Kidney (tissue), 14 donors: Measurements from ENCODE around the gene STEAP1B. TPM values are rescaled to one million over a fixed set of nuclear protein-coding genes. Genes with fewer than 3 reads are reported as not detected.

Experiments
- DNase-seq, 5 donors: peaks; one replicate each; pipeline ENCODE4 v3.0.0-alpha.2; 2013 to 2020
- FAIRE-seq: peaks from 2 replicates; lab custom pipeline; 2012; peaks lifted over from hg19 to GRCh38; lab: Jason Lieb, UNC
- H3K27ac ChIP-seq, 2 donors: one replicate each; pipeline ENCODE4 v1.7.0; 2013; ENCODE audit warnings: low read depth in 2 of 2, low read length in 2 of 2, inconsistent platforms in 1 of 2
- H3K27me3 ChIP-seq: one replicate; pipeline ENCODE4 v1.7.1; 2013; ENCODE audit warnings: low read length, inconsistent platforms; ENCODE audit not compliant: control insufficient read depth, insufficient read depth
- H3K36me3 ChIP-seq, 3 donors: one replicate each; pipeline versions ENCODE4 v1.7.0 to v1.7.1; 2013; ENCODE audit warnings: low read length in 3 of 3, control low read depth in 1 of 3, inconsistent platforms in 1 of 3; ENCODE audit not compliant: insufficient read depth in 3 of 3, control insufficient read depth in 2 of 3
- H3K4me1 ChIP-seq, 3 donors: one replicate each; pipeline versions ENCODE4 v1.7.0 to v1.7.1; 2013; ENCODE audit warnings: low read length in 3 of 3, inconsistent platforms in 1 of 3, low read depth in 1 of 3; ENCODE audit not compliant: control insufficient read depth in 2 of 3, insufficient read depth in 2 of 3
- H3K4me3 ChIP-seq, 3 donors: one replicate each; pipeline versions ENCODE4 v1.7.0 to v1.8.1; 2013; ENCODE audit warnings: low read length in 3 of 3, control low read depth in 1 of 3, inconsistent platforms in 1 of 3
- H3K9ac ChIP-seq, 3 donors: one replicate each; pipeline versions ENCODE4 v1.7.0 to v1.7.1; 2013; ENCODE audit warnings: low read length in 3 of 3, control low read depth in 1 of 3, inconsistent platforms in 1 of 3
- H3K9me3 ChIP-seq, 3 donors: one replicate each; pipeline versions ENCODE4 v1.7.0 to v1.7.1; 2013; ENCODE audit warnings: low read length in 3 of 3, control low read depth in 1 of 3, inconsistent platforms in 1 of 3; ENCODE audit not compliant: control insufficient read depth in 2 of 3, insufficient read depth in 1 of 3
- intact Hi-C: fragments of 100-400 bp; cut with DNase I; formaldehyde crosslinking; loops from one replicate; pipeline ENCODE4 v1.11.1; 2022
- polyA plus RNA-seq: library from polyadenylated mRNA; stranded (reverse); fragments of 350-450 nt; fragmentation: Illumina TruSeq; extraction: RNeasy Lipid Tissue Mini Kit (QIAGEN cat#74804); gene quantifications from one replicate; pipeline ENCODE4 v1.2.3, GENCODE V29; 2014; ENCODE audit warnings: low read depth, low replicate concordance; ENCODE audit not compliant: insufficient read depth
- total RNA-seq: library from RNA; stranded (reverse); fragmentation: NEBNext Ultra II Directional; extraction: Animal tissue kit (Norgen Biotek cat#: 25700); gene quantifications from one replicate; pipeline ENCODE4 v1.2.1, GENCODE V29; 2021
- TF ChIP-seq, protein P1 (sequence below): IDR thresholded peaks from 3 replicates; pipeline ENCODE4 v1.5.1; 2012; ENCODE audit warnings: mild to moderate bottlenecking, moderate library complexity, borderline replicate concordance; ENCODE audit not compliant: insufficient read depth; ENCODE audit errors: extremely low read depth
- donor health status: control.
- donor health status: control.
- donor health status: control.
- donor health status: control.
- donor health status: control.
- donor health status: DM: yes; HTN: yes; CAD: no.
- donor health status: Normal renal cell carcinoma (clear cell type).

Gene STEAP1B
- total and polyA plus RNA-seq, 2 donors from 2014 or later, result 0.79 TPM; not detected in 1

DNA sequence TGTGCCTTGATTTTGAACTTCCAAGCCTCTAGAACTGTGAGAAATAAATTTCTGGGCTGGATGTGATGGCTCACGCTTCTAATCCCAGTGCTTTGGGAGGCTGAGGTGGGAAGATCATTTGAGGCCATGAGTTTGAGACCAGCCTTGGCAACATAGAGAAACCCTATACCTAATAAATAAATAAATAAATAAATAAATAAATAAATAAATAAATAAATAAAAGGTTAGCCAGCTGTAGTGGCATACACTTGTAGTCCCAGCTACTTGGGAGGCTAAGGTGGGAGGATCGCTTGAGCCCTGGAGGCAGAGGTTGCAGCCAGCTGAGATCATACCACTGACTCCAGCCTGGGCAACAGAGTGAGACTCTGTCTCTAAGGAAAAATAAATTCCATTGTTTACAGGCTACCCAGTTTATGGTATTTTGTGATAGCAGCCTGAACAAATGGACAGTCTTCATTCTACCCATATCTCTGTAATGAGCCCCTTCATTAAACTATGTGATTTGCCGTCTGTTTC is 67.7 kb downstream of the STEAP1B start:
- Histone ChIP-seq H3K36me3 (no peaks in the 10 kb centered on the region), H3K27ac (no peak overlapping the region), H3K9ac (no peak overlapping the region), H3K4me3 (no peak overlapping the region), H3K4me1 (no peaks in the 10 kb centered on the region), H3K9me3 (no peaks in the 10 kb centered on the region), H3K27me3 (no peaks in the 10 kb centered on the region)
- intact Hi-C loops, result no loop called here
- TF ChIP-seq, protein P1, sequence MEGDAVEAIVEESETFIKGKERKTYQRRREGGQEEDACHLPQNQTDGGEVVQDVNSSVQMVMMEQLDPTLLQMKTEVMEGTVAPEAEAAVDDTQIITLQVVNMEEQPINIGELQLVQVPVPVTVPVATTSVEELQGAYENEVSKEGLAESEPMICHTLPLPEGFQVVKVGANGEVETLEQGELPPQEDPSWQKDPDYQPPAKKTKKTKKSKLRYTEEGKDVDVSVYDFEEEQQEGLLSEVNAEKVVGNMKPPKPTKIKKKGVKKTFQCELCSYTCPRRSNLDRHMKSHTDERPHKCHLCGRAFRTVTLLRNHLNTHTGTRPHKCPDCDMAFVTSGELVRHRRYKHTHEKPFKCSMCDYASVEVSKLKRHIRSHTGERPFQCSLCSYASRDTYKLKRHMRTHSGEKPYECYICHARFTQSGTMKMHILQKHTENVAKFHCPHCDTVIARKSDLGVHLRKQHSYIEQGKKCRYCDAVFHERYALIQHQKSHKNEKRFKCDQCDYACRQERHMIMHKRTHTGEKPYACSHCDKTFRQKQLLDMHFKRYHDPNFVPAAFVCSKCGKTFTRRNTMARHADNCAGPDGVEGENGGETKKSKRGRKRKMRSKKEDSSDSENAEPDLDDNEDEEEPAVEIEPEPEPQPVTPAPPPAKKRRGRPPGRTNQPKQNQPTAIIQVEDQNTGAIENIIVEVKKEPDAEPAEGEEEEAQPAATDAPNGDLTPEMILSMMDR, result no peak
- FAIRE-seq, result no peak
- no peak for DNase-seq

DNA sequence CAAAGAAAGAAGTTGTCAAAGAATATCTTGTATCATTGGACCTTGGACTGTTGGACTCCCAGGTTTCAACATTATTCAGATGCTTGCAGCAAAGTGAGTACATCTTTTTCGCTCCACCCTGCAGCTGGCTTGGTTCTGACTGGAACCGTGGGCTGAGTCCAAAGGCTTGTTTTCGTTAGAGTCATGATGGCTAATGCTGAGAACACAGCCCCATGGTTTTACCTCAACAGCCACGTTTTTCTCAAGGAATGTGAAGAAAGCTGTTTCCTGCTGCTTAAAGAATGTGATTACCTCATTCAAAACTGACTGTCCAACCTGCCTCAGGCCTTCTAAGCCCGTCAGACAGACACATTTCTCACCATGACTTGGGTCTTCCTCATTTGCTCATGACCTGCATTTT is 69.5 kb downstream of the STEAP1B start:
- FAIRE-seq, result no peak
- intact Hi-C loops, result no loop called here
- DNase-seq, result no peak

DNA sequence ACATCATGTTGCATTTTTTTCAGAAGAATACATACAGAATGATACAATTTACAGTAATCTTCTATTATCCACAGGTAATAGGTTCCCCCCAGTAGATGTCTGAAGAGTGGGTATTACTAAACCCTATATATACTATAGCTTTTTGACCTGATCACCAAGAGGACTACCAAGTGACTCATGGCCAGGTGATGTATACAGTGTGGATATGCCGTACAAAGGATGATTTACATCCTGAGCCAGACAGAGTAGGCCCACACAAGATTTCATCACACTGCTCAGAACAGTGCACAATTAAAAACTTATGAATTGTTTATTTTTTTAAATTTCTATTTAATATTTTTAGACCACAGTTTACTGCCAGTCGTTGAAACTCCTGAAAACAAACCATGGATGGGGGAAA is 70.6 kb downstream of the STEAP1B start:
- TF ChIP-seq, protein P1, result no peak
- DNase-seq (no peak), FAIRE-seq (no peak)
- Histone ChIP-seq H3K27ac (no peak overlapping the region), H3K9me3 (no peaks in the 10 kb centered on the region), H3K9ac (no peak overlapping the region), H3K36me3 (no peaks in the 10 kb centered on the region), H3K4me1 (no peaks in the 10 kb centered on the region), H3K27me3 (no peaks in the 10 kb centered on the region), H3K4me3 (no peak overlapping the region)
- intact Hi-C loops, result no loop called here

More for the DNA sequence above, 69.5 kb downstream of the STEAP1B start:
- Histone ChIP-seq H3K9me3 (no peaks in the 10 kb centered on the region), H3K9ac (no peak overlapping the region), H3K27me3 (no peaks in the 10 kb centered on the region), H3K4me3 (no peak overlapping the region), H3K4me1 (no peaks in the 10 kb centered on the region), H3K27ac (no peak overlapping the region), H3K36me3 (no peaks in the 10 kb centered on the region)
- TF ChIP-seq, protein P1, result no peak

DNA sequence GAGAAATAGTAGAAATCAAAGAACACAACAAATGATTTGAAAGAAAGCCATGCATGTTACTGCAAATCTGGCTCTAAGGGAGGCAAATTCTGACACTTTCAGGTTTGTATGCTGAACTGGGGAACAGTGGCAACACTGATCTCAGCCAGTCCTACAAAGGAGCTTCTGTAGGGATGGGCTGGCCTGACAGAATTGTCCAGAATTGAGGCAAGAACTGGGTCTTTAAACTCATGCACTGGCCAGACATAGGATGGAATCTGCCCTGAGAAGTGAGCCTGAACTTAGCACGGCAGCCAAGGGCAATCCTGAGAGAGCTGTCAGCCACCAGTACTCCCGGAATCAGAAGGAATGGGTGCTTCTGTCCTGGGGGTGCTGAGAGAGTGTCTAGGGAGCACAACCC is 72.1 kb downstream of the STEAP1B start:
- TF ChIP-seq, protein P1, result no peak
- Histone ChIP-seq H3K9ac (no peak overlapping the region), H3K27ac (no peak overlapping the region), H3K27me3 (no peaks in the 10 kb centered on the region), H3K4me1 (no peaks in the 10 kb centered on the region), H3K36me3 (no peaks in the 10 kb centered on the region), H3K4me3 (no peak overlapping the region), H3K9me3 (no peaks in the 10 kb centered on the region)
- intact Hi-C loops, result no loop called here
- DNase-seq (no peak), FAIRE-seq (no peak)
